Osteoblast (primary cell): ENCODE results near the gene TAPBP. TPM values are rescaled to one million over a fixed set of nuclear protein-coding genes. Genes with fewer than 3 reads are reported as not detected.

Source experiments
- DNase-seq: peaks from one replicate; pipeline ENCODE4 v3.0.0; 2011; ENCODE audit warnings: low spot score, mixed read lengths; ENCODE audit not compliant: insufficient read length; ENCODE audit errors: missing footprints
- H2AFZ ChIP-seq: 2 replicates; pipeline ENCODE4 v1.6.0; 2011; ENCODE audit warnings: mild to moderate bottlenecking, low read length
- H3K27ac ChIP-seq: 2 replicates; pipeline ENCODE4 v1.5.1; 2011; ENCODE audit warnings: mild to moderate bottlenecking, low read depth, low read length, moderate library complexity
- H3K27me3 ChIP-seq: 2 replicates; pipeline ENCODE4 v1.6.0; 2012; ENCODE audit warnings: mild to moderate bottlenecking, control low read depth, inconsistent platforms, low read length, moderate library complexity; ENCODE audit not compliant: insufficient read depth
- H3K36me3 ChIP-seq: 2 replicates; pipeline ENCODE4 v1.5.1; 2011; ENCODE audit warnings: mild to moderate bottlenecking, low read length, control low read depth, moderate library complexity; ENCODE audit not compliant: insufficient read depth
- H3K4me1 ChIP-seq: 2 replicates; pipeline ENCODE4 v1.5.1; 2011; ENCODE audit warnings: mild to moderate bottlenecking, low read length, control low read depth, moderate library complexity; ENCODE audit not compliant: insufficient read depth
- H3K4me2 ChIP-seq: 2 replicates; pipeline ENCODE4 v1.6.0; 2011; ENCODE audit warnings: mild to moderate bottlenecking, low read length; ENCODE audit not compliant: insufficient read depth
- H3K4me3 ChIP-seq: fragments of 200-600 bp; sonication (generic); 3 replicates; pipeline ENCODE4 v1.5.1; 2012; ENCODE audit warnings: mild to moderate bottlenecking, low read length, inconsistent platforms; ENCODE audit not compliant: insufficient read depth
- H3K79me2 ChIP-seq: 2 replicates; pipeline ENCODE4 v1.6.0; 2012; ENCODE audit warnings: mild to moderate bottlenecking, low read length, control low read depth, inconsistent platforms; ENCODE audit not compliant: insufficient read depth
- H3K9me3 ChIP-seq: 2 replicates; pipeline ENCODE4 v1.5.1; 2011; ENCODE audit warnings: low read depth, low read length, control low read depth
- H4K20me1 ChIP-seq: 2 replicates; pipeline ENCODE4 v1.6.0; 2012; ENCODE audit warnings: mild to moderate bottlenecking, low read length, control low read depth; ENCODE audit not compliant: insufficient read depth
- total RNA-seq: library from RNA; depleted of rRNA; stranded (reverse); fragments of >200 nt; gene quantifications from 2 replicates; pipeline ENCODE4 v1.2.3, GENCODE V29; 2012
- TF ChIP-seq, protein P1 (sequence below): IDR thresholded peaks from 2 replicates; pipeline ENCODE4 v1.5.1; 2011; ENCODE audit warnings: mild to moderate bottlenecking, low read depth, low read length, moderate library complexity; ENCODE audit errors: extremely low read depth

The TAPBP gene
- total RNA-seq, 1 donor: 92.6 TPM

DNA sequence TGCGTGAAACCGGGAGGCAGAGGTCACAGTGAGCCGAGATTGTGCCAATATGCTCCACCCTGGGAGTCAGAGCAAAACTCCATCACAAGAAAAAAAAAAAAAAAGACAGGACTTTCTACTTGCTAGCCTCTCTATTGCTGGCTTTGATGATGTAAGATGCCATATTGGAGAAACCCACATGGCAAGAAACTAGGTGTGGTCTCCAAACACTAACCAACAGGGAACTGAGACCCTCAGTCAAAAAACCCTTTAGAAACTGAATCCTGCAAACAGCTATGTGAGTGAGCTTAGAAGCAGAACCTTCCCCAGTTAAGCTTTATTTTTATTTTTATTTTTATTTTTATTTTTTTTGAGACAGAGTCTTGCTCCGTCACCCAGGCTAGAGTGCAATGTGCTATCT lies 22.0 kb upstream of the TAPBP start:
- no peak for DNase-seq
- H3K4me3 ChIP-seq: no peak overlapping the region
- no peaks in the 10 kb centered on the region for H3K79me2 ChIP-seq
- no peak overlapping the region for H3K27ac ChIP-seq
- peaks cover 3% of the 10 kb centered on the region for H3K27me3 ChIP-seq
- no peak overlapping the region for H3K4me2 ChIP-seq
- H3K4me1 ChIP-seq: no peaks in the 10 kb centered on the region
- no peaks in the 10 kb centered on the region for H3K36me3 ChIP-seq
- H4K20me1 ChIP-seq: no peaks in the 10 kb centered on the region
- no peaks in the 10 kb centered on the region for H3K9me3 ChIP-seq
- H2AFZ ChIP-seq: no peak overlapping the region
- TF ChIP-seq, protein P1, sequence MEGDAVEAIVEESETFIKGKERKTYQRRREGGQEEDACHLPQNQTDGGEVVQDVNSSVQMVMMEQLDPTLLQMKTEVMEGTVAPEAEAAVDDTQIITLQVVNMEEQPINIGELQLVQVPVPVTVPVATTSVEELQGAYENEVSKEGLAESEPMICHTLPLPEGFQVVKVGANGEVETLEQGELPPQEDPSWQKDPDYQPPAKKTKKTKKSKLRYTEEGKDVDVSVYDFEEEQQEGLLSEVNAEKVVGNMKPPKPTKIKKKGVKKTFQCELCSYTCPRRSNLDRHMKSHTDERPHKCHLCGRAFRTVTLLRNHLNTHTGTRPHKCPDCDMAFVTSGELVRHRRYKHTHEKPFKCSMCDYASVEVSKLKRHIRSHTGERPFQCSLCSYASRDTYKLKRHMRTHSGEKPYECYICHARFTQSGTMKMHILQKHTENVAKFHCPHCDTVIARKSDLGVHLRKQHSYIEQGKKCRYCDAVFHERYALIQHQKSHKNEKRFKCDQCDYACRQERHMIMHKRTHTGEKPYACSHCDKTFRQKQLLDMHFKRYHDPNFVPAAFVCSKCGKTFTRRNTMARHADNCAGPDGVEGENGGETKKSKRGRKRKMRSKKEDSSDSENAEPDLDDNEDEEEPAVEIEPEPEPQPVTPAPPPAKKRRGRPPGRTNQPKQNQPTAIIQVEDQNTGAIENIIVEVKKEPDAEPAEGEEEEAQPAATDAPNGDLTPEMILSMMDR: no peak

- Histone ChIP-seq H3K4me3 (no peak overlapping the region), H2AFZ (no peak overlapping the region), H3K27ac (no peak overlapping the region), H3K9me3 (no peaks in the 10 kb centered on the region), H3K27me3 (no peaks in the 10 kb centered on the region), H4K20me1 (no peaks in the 10 kb centered on the region), H3K36me3 (no peaks in the 10 kb centered on the region), H3K79me2 (no peaks in the 10 kb centered on the region), H3K4me1 (no peaks in the 10 kb centered on the region), H3K4me2 (no peak overlapping the region)
- no peak for DNase-seq
- TF ChIP-seq, protein P1: no peak
These were observed 19.8 kb upstream of the TAPBP start for GRCh38 chr6:33333666-33334065.

- Histone ChIP-seq H3K27me3 (no peaks in the 10 kb centered on the region), H3K27ac (no peak overlapping the region), H2AFZ (no peak overlapping the region), H3K9me3 (no peaks in the 10 kb centered on the region), H3K4me2 (no peak overlapping the region), H3K4me3 (no peak overlapping the region), H3K36me3 (no peaks in the 10 kb centered on the region), H3K4me1 (no peaks in the 10 kb centered on the region), H4K20me1 (no peaks in the 10 kb centered on the region), H3K79me2 (no peaks in the 10 kb centered on the region)
- TF ChIP-seq, protein P1: no peak
- no peak for DNase-seq
These were observed 16.9 kb upstream of the TAPBP start for GRCh38 chr6:33330736-33331135.

DNA sequence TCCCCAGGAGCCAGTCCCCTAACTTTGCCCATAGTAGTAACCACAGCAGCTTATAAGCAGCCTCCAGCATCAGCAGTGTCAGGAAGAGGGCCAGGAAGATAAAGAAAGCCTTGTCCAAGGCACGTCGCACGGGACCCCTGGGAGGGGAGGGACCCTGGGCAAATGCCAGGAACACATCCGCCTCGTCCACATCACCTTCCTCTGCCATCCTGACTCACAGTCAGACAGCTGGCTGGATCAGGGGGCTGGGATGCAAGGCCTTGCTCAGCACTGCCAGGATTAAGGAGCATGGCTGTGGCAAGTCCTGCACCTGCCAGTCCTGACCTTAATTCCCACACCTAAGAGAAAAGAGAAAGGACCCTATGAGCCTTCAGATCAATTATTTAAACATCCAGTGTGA lies 15.2 kb upstream of the TAPBP start:
- no peak overlapping the region for H3K4me3 ChIP-seq
- no peak overlapping the region for H2AFZ ChIP-seq

More for the DNA sequence above, 15.2 kb upstream of the TAPBP start:
- Histone ChIP-seq H3K4me1 (no peaks in the 10 kb centered on the region), H3K4me2 (no peak overlapping the region), H3K27me3 (no peaks in the 10 kb centered on the region), H3K27ac (no peak overlapping the region), H3K36me3 (no peaks in the 10 kb centered on the region), H4K20me1 (no peaks in the 10 kb centered on the region), H3K9me3 (no peaks in the 10 kb centered on the region), H3K79me2 (no peaks in the 10 kb centered on the region)
- TF ChIP-seq, protein P1: no peak
- DNase-seq: peak; percentile 3
